Thyroid gland (tissue), 4 donors: ENCODE data around the gene PSMD1.

Experiments used
- CTCF ChIP-seq, 6 experiments: fragments of 200-600 bp in 3 of 6; fragments of 450-650 bp in 3 of 6; sonication (generic) in 3 of 6; IDR thresholded peaks; one replicate each; pipeline ENCODE4 v1.5.1; 2016 to 2019; ENCODE audit warnings: antibody characterized with exemption in 6 of 6, mild to moderate bottlenecking in 2 of 6, inconsistent platforms in 1 of 6, moderate library complexity in 1 of 6
- POLR2A ChIP-seq, 2 donors: fragments of 450-650 bp; IDR thresholded peaks; one replicate each; pipeline ENCODE4 v1.6.1; 2017; ENCODE audit warnings: antibody characterized with exemption in 2 of 2, mild to moderate bottlenecking in 2 of 2, moderate library complexity in 1 of 2

- no peak for TF ChIP-seq CTCF (IDR thresholded peaks at IDR 0.05)
- TF ChIP-seq POLR2A (IDR thresholded peaks at IDR 0.05), result no peak
Measured at GRCh38 chr2:231009236-231009919, 47.3 kb upstream of the PSMD1 start.
